AG08396 (cell line): Measurements from ENCODE around the gene PAX3.

ENCODE experiments used
- DNase-seq: peaks from one replicate; pipeline ENCODE4 v3.0.0; 2012; ENCODE audit warnings: low spot score, mixed read lengths

Gene PAX3

DNA sequence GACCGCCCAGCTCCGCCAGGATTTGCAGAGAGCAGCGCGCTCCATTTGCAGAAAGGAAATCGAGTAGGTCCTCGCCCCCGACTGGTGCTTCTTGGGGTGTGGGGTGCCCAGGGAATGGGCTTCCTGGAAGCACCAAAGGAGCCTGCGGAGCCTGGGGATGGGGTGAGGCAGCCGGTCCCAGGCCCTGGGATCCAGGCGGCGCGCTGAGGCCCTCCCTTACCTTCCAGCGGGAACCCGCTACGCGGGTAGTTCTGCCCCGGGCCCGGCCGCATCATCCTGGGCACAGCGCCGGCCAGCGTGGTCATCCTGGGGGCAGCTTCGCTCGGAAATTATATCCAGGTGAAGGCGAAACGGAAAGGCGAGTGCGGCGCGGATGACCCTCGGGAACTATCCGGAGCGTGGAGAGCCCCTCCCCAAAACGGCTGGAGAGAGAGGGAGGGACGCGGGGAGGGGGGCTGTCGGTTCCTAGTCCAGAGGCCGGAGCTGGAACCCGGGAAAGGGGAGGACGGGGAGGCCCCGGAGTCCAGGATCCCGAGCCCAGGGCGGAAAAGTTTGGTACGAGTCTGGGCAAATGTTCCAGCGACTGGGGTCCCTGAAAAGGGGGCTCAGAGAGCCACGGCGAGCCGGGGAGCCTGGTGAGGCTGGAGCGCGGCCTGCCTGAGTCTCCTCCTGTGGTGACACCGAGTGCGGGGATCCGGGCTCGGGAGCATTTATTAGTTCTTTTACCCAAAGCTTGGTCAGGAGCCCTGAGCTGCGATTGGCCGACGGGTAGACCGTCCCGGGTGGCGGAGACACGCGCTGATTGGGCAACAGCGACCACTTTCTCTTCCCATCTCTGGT is at the start of gene PAX3:
TSS of gene PAX3 (minus strand) at position 688 of the 840 bp plus-strand sequence. CDS start at position 305, 383 bp downstream.
- no peak for DNase-seq

DNA sequence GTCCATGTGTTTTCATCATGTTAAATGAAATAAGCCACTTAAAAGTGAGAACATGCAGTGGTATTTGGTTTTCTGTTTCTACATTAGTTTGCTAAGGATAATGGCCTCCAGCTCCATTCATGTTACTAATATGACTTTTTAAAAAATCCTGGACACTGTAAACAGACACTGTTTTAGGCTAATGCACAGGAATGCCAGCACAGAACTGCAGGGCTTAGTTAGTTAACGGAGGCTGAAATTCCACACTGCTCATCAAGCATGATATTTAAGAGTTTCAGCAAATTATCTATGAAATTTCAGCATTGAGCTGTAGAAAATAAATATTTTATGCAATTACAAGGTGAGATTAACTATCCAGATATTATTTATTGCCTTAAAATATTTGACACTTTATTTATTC is 42.5 kb upstream of the PAX3 start:
- DNase-seq, result no peak

DNA sequence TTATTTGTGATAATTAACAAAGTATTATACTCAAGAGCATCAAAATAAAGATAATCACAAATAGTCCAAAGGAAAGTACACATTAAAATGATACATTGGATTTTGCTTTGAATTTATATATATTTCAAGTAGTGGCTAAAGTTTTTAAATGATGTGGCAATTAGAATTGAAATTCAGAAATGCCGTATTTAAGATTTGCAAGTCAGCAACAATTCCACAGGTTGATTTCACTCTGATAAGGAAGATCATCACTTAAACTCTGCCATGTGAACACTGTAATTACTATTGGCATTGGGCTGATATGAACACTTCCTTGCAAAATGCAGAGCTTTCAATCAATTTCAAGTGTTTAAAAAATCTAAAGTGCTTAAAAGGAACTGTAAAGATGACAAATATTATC is 39.6 kb upstream of the PAX3 start:
- no peak for DNase-seq

DNA sequence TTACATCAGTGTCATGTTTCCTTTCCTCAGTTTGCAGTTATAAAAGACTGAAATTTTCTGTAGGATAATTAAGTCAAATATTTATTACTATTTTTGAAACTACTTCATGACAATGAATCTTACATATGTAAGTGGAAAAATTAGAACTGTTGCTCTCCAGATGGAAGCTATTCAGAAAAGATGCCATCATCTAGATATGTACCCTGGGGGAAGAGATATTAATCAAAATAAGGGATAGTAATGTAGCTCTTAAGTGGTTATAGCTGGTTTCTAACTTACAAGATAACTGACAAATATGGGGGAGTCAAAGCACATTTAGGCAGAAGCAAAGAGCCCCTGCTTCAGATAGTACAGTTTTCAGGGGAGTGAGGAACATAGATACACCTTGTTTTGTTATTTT is 38.1 kb upstream of the PAX3 start:
- no peak for DNase-seq

DNA sequence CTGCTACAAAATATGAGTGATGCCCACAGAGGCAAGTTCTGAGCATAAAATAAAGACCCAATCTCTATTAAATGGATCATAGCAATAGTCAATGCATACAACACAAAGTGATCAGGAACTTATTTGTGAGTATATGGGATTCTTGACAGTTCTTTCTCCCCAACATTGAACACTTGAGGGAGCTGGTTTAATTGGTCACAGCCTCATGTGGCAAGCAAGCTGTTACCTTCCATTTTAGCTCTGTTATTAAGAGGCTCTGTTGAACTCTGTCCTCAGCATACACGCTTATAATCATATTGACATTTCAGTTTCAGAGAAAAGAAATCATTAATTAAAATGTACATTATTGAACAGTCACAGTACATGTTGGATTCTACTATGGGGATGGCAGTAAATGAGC is 37.6 kb upstream of the PAX3 start:
- DNase-seq, result no peak

DNA sequence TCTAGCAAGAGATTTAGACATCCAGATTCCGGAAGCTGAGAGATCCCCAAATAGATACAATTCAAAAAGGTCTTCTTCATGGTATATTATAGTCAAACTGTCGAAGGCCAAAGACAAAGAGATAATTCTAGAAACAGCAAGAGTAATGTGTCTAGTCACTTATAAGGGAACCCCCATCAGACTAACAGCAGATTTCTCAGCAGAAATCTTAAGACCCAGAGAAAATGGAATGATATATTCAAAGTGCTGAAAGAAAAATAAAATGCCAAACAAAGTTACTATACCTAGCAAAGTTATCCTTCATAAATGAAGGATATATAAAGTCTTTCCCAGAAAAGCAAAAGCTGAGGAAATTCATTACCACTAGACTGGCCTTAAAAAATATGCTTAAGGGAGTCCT is 36.1 kb upstream of the PAX3 start:
- no peak for DNase-seq

DNA sequence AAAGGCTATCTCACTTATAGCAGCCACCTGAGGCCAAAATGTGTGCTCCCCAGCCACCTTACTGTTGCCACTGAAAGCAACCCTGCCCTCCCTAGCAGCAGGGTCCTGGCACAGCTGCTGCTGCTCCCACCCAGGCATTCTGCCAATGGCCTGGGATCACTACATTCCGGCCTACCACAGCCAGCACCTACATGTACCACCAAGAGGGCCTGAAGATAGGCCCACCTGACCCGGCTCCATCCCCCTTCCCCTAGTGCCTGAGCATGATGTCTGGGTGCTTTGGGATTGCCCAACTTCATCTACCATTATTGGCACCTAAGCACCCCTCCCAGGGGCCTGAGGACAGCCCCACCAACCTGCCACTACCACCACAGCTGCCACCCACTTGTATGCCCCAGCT is 34.6 kb upstream of the PAX3 start:
- no peak for DNase-seq

DNA sequence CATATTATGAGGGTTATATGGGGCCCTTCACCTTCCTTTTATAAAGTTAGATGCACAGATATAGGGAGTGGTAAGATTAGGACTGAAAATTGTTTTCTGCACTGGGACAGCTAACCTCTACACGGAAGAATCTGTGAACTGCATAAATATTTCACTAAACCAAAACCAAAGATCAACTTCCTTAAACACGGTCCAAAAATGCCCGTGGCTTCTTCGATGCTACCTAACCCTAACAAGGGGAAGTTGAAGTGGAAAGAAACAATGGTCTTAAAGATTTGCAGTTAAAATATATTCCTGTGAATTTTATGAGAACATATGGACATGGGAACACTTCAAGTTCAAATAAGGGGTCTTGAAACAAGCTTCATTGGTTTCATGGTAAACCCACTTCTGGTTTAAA is 33.3 kb upstream of the PAX3 start:
- no peak for DNase-seq

DNA sequence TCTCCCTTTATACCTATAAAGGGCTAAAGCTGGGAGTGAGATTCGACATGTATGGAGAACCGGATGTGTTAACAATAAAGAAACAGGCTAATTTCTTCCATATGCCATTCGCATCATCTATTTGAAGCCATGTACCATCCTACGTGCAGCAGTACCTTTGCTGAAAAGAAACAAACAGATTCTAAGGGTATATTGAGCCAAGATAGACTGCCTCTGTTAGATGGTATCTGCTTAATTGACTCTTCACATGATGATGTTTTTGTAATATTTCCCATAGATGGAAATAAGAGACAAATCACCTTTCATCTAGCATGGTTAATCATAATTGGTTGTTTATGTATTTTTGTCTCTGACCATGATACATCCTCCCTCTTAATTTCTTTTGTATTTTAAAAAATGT is 32.1 kb upstream of the PAX3 start:
- DNase-seq, result no peak

DNA sequence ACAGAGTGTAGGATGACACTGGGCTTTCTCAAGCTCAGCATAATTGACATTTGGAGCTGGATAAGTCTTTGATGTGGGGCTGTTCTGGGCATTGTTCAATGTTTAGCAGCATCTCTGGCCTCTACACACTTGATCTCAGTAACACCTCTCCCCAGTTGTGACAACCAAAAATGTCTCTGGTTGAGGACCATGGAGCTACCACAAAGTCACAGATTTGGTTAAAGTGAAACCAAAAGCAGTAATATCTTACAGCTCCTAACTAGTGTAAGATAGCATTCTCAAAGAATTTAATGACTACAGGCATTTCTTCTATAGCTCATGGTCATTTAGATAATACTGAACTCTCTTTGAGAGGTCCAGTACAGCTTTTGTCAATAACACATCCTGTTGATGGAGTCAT is 23.4 kb upstream of the PAX3 start:
- DNase-seq, result no peak

DNA sequence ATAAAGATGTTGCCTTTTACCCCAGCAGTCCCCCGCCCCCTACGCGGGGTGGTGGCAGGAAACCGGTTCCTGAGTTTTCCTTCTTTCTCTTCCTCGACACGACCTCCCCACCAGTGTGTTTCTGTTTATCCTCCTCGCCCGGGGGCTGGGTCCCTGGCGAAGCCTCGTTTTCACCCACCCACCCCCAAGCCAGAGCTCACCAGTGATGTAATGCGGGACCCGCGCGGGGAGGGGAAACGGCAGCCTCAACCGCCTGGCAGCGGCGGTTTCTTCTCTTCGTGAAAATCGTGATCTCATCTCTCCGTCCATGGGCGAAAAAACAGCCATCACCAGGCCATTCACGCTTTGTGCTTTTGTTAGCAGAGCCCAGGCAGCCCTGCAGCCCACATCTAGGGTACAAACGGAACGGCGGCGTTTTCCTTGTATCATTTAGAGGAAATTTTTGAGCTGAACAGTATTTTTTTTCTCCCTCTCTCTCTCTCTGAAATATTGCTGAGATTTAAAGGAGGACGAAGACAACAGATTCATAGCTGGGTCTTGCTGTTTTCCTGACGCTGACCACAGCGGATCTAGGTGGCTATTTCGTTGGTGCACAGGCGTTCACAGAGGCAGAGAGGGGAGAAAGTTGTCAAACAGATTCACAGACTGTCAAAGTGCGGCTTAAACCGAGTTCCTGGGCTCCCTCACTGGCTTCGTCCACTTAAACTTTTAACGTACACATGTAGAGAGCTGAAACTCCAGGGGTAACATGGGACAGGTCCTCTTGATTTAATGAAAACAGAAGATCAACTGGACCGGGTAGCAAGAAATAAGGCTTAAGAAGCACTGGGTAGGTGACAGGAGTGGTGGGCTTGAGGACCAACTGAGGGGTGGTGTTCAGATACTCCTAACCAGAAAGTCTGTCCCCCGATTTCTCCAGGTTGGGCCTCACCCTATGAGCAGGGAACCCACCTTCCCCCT is 21.9 kb upstream of the PAX3 start:
- DNase-seq, result peak; percentile 18

DNA sequence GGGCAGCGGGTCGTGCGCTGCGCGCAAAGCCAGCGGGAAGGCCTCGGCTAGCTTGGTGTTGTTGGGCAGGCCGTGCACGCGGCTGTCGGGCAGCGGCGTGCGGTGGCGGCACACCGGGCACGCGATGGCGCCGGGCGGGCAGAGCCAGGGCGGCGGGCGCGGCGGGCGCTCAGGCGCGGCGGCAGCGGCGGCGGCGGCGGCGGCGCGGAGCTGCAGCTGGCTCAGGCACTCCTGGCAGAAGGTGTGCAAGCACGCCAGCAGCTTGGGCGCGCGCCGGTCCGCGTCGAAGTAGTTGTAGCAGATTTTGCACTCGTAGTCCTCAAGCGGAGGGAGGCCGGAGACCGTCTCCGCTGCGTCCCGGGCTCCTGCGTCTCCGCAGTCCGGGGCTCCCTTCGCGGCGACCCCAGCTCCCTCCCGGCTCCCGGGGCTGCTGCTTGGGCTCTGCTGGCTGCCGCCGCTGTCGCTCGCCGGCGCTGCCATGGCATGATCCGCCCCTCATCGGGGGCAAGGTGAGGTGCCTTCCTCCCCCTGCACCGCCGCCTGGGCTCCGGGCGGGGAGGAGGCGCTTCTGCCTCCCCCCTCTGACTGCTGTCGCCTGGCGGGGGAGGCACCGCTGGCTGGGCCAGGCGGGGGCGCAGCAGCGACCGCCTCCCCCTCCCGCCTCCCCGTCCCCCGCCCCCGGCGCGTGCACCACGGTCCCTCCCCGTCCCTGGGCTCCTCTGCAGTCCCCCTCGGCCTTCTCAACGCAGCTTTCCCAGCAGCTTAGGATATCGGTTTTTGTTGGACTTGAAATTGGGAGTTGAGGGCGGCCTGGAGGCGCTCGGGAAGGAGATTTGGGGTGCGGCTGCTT is 21.0 kb upstream of the PAX3 start:
- peak; percentile 33 for DNase-seq

DNA sequence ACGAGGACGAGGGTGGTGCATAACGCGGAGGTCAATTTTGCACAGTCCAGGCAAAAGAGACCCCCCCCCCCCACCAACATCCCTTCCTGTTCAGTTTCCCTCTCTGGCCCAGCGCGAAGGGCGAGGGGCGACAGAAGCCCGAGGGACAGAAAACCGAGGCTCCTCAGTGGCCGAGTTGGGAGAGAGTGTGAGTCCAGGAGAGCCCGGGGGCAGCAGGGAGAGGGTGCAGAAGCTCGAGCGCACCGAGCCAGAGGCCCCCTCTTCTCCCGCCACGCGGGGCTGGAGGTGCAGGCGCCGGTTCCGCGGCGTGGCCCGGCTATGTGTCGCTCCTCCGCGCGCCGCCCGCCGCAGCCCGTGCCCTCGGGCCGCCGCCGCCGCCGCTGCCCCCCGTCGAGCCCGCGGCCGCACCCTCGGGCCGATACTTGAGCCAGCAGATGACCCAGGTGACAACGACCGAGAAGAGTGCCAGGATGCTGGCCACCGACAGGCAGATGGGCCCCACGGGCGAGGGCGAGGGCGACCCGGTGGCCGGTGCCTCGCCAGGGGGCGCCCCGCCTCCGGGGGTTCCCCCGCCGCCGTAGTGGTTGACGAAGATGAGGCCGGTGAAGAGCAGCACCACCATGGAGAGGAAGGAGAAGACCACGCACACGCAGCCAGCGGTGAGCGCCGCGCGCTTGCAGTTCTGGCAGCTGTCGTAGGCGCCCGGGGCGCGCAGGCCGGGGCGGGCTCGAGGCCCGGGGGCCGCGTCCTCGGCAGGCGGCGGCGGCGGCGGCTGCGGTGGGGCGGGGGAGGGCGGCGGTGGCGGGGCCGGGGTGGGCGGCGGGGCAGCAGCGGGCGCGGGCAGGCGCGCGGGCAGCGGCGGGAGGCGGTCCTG is 20.2 kb upstream of the PAX3 start:
- peak; percentile 21 for DNase-seq

DNA sequence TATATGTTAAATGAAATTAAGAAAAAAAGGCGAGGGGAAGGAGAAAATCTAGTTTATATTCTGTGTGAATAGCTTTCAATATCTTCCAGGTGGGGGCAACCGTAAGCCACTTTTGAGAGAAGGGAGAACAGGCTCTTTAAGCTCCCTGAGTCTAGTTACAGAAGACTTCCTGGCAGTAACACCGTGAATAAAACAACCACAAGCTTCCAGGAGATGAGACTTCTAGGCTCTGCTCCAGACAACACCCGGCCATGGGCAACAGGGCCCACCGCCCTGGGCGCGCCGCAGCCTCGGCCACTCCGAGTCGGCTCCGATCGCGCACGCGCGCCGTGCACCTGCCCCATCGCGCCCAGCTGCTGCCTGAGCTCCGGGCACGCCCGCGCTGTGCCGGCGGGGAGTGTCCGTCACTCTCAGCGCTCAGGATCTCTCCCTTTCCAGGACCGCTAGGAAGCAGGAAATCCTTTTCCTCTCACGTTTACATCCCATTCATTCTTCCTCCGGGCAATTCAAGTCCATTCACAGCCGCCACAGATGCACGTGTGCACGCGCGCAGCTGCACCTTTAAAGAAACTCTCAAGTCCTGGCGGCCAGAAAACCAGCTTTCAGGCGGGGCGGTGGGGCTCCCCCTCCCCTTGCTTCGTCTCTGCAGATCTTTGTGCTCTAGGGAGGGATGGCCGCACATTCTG is 19.4 kb upstream of the PAX3 start:
- peak; percentile 69 for DNase-seq

DNA sequence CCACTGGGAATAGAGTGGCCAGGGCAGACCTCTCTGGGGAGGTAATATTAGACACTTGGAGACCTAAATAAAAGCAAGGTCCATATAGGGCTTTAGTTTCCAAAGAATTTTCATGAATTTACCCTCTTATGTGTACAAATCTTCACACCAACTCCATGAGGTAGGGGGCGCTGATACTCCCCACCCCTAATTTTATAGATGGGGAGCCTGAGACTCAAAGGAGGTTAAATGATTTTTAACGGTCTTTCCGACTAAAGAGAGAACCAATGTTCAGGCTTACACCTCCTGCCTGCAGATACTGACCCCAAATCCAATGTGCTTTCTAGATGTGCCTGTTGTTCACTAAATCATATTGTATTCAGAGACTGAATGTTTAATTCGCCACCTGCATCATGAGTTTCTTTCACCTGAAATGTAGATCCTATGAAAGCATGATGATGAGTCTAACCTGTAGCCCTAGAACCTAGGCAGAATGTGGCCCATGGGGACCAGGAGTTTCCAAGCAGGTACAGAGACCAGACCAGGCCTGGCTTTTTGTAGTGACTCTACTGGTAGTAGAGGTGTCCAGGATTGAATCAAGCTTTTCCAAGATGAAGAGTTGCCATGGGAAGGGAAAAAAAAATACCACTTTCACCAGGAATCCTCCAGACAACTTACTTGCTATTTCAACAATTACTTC is 16.8 kb upstream of the PAX3 start:
- no peak for DNase-seq

DNA sequence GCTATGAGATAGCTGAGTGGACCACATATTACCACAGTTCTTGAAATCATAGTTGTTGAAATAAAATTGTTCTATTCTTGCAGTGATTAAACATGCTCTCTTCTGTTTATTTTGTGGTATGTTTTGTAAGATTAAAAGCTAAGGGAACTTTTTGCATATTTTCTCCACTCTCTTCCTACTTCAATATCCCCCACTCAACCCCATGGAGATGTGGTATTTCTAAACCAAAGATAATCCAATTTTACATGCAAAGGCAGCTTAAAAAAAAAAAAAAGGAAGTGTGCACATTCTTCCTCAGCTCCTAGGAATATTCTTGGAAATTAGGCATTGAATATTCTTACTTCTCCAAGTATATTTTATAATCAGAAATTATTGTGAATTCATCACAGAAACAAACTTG is 15.0 kb upstream of the PAX3 start:
- DNase-seq, result no peak

DNA sequence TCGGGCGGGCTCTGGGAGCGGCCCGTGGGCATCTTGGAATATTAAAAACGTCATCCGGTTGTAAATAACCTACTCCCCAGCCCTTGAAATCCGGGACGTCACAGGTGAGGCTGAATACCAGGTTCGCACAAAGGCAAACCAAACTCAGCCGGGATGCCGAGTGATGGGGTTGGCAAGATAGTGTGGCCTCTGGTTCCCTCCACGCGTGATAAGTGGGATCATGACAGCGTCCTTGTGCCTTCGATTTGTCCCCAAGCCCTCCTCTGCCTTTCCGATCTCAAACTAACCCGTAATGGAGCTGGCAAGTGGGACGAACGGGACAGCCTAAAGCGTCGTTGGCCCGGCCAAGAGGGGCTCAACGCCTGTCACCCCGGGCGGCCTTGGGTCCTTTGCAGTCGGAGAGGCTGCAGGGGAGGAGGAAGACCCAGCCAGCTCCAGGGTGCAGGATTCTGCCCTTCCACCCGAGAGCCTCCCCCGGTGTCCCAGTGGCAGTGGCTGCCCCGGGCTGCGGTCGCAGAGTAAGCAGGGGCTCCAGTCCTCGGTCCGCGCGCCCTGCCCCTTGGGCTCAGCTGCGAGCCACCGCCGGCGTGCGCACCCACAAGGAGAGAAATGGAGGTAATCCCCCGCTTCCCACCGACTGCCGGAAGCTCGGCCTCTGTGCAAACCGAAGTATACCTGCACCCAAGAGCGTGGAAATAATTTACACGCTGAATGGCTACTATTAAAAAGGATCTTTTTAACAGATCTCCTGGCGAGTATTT is 13.4 kb upstream of the PAX3 start:
- DNase-seq, result no peak

DNA sequence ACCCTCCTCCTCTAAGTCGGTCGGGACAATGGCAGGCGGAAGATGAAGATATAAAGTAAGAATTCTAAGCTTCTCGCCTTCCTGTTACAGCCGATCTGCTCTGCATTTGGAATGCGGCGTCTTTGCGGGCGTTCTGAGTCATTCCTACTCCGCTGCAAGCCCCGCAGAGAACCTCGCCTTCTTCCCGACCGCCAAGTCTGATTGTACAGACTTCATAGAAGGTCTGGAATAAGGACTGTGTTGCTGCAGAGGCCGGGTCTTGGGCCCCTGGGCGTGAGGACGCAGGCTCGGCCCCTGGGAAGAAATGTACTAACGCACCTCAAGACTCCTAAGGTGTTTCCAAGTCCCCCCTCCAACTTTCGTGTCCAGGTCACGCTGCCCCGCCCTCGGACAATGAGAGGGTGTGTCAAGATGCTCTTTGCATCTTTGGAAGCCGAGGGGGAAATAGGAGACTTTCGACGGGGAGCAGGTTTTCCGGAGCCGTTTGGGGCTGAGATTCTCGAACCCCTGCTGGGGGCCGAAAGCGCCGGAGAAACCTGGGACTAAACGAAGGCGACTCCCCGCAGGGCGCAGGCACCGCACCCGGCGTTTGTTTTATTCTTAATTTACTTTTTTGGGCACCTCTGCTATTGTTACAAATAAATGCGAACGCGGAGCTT is 12.7 kb upstream of the PAX3 start:
- no peak for DNase-seq
